Non-pigmented ciliary epithelial cell (primary cell): ENCODE results near the gene MAP2K2.

Experiments used
- DNase-seq: peaks from one replicate; pipeline ENCODE4 v3.0.0-alpha.2; 2010; ENCODE audit warnings: low read depth

Gene MAP2K2

DNA sequence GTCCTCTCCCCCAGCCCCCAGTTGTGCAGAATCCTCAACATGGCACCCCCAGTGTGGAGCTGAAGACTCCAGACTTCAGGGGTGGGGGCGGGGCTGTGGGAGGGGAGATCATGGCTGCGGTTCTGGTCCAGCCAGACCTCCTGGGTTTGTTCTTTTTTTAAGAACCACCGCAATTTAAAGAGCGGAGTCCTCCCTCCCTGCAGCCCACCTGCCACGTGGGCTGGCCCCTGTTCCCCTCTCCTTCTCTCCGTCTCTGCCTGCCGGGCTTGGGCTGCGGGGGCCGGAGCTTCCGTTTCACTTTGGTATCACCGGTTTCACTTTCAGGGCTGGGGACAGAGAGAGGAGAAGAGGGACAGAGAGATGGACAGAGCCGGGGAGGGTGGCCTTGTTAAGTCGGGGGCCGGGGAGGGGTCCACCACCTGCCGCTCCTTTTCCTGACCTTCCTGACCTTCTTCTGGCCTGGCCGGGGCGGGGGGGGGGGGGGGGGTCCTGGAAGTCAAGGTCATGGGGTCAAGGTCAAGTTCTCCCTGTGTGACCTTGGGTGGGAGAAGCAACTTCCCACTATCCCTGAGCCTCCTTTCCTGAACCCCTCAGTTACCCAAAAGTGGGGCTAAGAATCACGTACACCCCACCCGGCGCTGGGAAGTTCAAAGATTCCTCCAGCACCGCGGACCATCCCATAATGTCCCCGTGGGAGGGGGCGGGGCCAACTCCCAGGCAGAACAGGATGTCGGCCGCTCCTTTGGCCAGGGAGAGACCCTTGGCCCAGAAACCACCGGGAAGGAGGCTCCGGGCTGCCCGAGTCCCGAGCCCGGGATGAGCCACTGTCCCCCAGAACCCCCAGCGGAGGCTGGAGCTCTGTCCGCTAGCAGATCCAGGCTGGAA, 45.9 kb downstream of the MAP2K2 start:
- no peak for DNase-seq

DNA sequence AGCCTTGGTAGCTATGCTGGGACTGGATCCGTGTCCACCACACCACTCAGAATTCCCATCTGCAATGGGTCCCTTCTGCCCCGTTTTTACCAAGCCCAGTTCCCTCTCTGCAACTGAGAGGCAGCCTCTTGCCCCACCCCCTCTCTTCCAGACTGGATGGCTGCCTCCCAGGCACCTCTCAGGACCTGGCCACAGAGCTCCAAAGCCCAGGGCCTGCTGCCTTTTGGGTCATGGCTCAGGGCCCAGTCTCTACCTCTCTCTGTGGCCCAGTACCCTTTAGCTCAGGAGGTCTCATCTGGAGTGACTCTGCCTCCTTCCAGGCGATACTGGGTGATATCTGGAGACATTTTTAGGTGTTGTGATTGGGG, 46.9 kb downstream of the MAP2K2 start:
- no peak for DNase-seq

DNA sequence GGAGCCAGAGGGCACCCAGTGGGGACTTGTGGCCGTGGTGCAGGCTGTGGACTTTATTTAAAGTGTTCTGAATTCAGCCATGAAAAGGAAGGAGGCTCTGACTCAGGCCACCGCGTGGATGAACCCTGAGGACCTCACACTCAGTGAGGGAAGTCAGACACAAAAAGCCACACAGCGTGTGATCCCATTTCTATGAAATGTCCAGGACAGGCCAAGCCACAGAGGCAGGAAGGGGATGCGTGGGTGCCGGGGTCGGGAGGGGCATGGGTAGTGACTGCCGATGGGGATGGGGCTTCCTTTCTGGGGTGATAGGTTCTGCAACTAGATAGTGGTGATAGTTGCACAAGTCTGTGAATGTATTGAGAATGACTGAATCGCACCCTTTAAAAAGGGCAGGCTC, 48.5 kb downstream of the MAP2K2 start:
- no peak for DNase-seq

DNA sequence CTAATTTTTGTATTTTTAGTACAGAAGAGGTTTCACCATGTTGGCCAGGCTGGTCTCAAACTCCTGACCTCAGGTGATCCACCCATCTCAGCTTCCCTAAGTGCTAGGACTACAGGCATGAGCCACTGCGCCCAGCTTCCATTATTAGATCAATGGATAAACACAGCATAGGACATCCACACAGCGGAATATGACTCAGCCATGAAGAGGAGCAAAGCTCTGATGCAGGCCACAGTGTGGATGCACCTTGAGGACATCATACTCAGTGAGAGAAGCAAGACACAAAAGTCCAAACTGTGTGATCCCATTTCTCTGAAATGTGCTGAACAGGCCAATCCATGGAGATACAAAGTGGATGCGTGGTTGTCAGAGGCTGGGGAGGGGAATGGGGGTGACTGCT, 52.3 kb downstream of the MAP2K2 start:
- no peak for DNase-seq

DNA sequence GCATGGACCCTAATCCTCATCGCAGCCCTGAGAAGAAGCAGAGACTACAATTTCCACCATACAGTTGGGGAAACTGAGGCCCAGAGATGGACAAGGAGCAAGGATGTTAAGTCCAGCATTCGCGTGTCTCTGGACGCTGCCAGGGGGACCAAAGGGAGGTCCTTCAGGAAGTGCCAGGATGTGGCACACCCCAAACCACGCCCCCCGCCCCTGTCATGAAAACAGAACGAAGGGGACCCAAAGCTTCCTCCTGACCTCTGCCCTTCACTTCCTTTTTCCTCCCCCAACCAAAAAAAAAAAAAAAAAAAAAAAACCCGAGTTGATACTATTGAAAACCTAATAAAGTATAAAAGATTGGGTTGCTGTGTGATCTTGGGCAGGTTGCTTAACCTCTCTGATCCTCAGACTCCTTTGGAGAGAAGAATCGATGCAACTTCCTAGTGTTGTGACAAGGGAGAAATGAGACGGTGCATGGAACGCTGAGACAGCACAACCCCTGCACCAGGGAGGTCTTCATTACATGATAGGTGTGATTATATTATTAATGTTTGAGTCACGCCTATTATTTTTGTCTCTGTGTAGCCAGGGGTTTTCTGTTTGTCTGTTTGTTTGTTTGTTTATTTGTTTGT, 54.5 kb downstream of the MAP2K2 start:
- no peak for DNase-seq

DNA sequence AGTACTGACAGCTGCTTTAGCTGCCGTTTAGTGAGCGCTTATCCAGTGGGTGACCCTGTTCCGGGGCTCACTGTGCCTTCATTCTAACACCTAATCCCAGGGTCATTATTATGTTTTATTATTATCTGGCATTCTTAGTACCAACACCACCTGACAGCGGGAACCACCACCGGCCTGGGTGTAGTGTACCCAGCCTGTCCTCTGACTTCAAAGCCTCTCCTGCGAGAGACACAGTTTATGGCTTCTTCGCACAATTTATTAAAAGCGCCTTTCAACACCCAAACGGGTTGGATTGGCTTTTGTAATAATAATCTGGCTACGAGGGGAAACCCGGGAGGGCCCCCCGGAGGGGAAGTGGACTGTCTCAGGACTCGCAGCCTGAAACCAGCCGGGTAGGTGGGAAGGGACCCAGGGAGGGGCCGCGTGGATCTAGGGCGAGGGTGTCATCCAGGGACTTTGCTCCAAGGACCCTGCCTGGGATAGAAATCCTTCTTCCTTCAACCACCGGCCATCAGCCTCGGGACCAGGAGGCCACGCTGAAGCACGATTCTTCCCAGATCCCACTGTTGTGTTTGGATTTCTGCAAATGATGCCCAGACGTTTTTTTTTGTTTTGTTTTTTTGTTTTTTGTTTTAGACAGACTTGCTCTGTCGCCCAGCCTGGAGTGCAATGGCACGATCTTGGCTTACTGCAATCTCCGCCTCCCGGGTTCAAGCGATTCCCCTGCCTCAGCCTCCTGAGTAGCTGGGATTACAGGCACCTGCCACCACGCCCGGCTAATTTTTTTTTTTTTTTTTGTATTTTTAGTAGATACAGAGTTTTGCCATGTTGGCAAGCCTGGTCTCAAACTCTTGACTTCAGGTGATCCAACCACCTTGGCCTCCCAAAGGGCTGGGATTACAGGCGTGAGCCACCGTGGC, 55.6 kb downstream of the MAP2K2 start:
- DNase-seq, result no peak

DNA sequence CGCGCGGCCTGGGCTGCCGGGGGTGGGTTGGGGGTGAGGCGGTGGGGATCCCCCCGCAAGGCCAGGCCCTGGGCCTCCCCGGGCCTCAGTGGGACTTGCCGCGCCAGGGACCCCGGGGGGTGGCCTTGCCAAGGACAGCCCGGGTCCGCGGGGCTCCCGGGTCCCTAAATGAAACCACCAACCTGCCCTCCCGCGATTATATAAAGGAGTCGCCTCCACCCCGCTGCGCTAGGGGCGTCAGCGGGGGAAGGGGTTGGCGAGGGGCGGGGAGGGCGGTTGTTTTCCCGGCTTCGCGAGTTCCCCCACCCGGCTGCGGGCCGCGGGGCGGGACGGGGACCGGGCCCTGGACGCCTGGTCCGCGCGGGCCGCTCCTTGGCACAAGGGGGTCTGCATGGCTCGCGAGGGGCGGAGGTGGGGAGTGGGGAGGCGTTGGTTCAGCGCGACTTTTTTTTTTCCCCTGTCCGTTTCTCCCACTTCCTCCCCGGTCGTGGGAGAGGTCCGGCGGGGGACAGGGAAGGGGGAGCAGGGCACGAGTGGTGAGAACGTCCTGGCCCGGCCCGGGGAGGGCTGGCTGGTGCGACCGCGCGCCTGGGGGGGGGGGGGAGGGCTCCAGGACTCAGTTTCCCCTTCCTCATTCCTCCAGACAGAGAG, 56.4 kb downstream of the MAP2K2 start:
- DNase-seq, result no peak

DNA sequence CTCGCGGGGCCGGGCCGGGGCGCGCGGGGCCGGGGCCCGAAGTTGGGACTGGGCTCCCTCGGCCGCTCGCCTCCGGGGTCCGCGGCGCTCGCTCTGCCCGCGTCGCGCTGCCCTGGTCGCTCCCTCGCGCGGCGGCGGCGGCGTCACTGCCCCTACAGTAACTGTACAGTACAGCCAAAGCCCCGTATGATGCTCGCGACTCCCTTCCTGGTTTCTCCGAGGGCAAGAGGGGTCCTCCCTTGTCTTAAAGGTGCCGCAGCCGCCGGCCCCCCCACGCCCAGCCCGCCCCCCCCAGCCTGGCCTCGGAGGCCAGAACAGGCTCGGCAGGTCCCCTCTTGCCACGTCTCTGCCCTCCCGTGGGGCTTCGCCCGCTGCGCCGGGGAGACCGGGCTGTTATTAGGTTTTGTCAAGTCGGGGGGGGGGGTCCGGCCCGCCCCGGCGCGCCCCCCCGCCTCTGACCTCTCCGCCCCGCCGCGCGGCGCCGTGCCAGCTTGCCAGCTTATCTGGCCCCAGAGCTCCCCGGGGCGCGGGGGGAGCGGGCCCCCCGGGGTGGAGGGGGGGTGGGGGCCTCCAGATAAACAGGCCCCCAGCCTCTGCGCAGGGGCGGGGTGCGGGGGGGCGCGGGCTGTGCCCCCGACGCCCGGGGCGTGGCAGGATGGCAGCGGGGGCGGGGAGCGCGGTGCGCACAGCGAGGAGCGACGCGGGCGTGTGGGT, 57.1 kb downstream of the MAP2K2 start, which contains the start of gene ZBTB7A:
Gene ZBTB7A, minus strand, starts transcription at position 218 of the 714 bp plus-strand sequence. CDS start 11,667 bp downstream, outside the sequence.
- no peak for DNase-seq

DNA sequence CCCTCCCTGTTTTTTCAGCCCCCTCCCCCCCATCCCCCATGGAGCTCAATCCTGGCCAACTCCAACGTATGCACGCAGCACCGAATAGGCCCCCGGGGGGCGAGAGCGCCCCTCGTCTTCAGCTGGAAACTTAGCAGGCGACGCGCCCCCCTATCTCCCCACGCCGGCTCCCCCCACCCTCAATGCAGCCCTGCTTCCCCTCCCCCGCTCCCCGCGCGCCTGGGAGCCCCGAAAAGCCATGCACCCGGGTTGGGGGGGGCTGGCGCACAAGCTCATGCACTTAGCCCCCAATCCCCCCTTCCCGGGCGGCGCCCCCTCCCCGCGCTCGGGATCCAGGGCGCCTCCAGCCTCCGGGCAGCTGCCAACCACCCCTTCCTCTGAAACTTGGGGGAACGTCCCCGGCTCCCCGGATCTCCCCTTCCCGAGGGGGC, 57.7 kb downstream of the MAP2K2 start:
- DNase-seq, result no peak

DNA sequence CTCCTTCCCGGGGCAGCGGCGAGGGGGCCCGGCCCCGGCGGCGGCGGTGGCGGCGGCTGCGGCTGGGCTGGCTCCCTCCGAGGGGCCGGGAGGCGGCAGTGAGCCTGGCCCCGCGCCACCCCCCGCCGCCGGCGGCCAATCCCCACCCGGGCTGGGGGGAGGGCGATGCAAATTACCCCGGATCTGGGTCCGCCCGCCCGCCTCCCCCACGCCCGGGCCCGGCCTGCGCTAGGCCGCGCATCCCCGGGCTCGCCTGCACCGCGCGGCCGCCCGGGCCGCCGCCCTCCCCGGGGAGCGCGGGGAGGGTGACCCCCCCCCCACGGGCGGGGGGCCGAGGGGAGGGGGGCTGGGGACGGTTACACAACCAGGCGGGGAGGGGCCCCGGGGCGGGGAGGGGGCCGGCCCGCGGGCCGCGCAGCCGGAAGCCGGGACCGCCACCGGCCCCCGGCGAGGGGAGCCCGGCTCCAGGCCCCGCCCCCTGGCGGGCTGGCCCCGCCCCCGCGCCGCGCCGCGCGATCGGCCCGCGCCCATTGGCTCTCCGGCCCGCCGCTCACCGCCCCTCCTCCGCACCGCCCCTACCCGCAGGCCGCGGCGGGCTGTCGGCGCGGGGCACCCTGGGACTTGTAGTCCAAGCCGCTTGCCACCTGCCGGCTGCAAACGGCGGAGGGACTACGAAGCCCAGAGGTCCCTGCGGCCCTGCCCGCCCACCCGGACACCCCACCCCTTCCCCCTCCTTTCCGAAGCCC, 58.3 kb downstream of the MAP2K2 start:
- peak; percentile 77 for DNase-seq

DNA sequence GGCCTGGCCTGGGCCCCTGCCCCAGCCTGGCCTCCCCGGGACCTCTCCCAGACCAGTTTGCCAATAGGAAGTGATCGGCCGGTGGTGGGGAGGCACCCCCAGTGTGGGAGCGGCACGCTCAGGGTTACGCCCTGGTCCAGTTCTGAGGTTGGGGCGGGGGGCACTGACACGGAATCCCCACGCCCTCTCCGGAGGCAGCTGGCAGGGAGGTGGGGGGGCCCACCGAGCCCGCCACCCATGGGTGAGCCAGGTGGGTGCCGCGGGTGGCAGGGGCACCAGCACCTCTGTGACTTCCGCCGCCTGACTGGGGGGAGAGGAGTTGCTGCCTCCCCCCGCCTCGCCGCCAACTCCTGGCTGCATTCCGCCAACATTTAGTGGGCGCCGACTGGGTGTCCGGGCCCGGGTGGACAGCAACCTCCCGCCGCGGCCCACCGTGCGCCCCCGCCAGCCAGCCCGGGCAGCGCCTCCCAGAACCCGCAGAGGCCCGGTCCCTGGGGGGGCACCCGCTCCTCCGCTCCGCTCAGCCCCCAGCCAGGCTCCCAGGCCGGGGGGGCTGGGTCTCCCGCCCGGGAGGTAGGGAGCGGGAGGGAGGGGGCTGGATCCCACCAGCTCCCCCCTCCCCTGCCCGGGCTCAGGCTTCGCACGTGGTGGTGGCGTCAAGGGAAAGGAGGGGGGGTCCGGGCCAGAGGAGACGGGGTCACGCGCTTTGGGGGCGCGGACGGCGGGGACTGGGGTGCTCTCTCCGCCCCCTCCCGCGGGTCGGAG, 59.2 kb downstream of the MAP2K2 start:
- DNase-seq, result no peak

DNA sequence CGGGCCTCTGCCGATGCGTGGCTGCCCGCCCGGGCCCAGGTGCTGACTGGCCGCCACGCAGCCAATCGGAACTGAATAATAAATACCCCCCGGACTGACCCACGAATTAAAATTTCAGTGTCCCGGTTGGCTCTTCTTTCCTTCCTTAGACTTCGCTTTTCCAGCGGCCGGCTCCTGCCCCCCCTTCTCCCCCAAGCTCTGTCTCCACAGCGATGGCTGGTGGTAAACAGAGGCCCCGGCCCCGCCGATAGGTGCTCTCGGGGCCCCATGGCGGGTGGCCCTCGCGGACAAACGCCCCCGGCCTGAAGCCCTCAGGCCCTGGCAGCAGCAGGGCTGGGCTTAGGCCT, 59.8 kb downstream of the MAP2K2 start:
- DNase-seq, result no peak

DNA sequence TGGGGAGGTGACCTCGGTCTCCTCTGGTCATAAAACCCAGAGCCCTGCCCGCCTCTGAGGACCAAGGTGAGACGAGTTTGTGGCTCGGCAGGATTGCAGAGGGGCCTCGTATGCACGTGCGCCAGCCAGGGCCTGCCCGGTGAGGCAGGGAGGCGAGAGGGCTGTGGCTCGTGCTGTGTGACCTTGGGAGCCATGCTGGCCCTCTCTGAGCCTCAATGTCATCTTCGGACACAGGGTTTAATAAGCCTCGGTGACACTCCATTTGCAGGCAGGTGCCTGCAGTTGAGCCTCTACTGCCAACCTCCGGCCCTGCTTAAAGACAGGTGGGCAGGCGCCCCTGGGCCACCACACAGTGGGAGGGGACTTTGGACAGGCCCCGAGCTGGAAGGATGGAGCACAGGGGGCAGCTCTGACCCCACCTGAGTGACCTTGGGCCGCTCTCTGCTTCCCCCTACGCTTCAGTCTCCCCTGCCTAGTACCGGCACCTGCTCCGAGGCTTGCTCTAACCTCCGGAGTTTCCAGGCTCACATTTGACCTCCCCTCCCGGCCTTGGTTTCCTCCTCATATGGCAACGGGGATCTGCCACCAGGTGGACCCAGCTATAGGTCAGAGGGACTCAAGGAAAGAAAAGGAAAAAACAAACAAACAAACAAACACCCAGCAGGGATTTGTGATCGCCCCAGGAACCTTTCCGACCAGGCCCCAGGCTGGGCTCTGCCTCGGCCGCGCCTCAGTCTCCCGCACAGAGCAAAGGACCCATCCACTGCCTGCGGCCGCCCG, 60.4 kb downstream of the MAP2K2 start:
- no peak for DNase-seq

DNA sequence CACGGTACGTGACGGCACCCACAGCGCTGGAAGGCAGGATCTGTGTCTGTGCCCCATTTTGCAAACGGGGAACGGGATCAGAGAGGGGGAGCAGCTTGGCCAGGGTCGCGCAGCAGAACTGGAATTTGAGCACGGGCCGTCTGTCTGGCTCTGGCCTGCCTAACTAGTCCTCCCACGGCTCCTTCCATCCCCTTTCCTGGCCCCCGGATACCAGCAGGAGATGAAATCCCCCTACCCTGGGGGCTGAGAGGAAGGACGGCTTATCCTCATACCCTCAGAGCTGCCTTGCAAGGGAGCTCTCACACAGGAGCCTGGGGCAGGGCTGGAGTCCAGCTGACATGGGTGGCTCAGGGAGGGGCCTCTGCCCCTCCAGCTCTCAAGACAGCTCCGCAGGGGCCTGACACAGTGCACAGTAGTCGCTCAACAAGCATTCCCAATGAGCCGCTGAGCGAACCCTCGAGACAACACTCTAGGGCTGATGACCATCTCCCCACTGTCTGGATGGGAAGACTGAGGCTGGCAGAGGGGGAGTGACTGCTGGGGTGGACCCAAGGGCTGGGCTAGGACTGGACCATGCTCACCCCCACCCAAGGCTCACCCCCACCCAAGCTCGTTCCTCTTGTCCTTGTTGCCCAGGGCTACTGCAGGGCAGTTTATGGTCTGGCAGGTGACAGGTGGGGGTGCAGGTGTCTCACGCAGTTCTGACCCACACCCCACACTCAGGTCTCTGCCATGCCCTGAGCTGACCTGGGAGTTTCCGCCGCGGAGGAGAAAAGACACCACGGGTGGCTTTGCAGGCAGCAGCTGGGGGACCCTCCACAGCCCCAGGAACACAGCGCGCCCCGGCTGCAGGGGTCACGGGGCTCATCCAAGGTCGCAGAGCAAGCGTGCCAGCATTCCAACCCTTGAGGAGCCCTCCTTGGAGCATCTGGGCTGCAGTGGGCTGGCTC, 61.2 kb downstream of the MAP2K2 start:
- no peak for DNase-seq

DNA sequence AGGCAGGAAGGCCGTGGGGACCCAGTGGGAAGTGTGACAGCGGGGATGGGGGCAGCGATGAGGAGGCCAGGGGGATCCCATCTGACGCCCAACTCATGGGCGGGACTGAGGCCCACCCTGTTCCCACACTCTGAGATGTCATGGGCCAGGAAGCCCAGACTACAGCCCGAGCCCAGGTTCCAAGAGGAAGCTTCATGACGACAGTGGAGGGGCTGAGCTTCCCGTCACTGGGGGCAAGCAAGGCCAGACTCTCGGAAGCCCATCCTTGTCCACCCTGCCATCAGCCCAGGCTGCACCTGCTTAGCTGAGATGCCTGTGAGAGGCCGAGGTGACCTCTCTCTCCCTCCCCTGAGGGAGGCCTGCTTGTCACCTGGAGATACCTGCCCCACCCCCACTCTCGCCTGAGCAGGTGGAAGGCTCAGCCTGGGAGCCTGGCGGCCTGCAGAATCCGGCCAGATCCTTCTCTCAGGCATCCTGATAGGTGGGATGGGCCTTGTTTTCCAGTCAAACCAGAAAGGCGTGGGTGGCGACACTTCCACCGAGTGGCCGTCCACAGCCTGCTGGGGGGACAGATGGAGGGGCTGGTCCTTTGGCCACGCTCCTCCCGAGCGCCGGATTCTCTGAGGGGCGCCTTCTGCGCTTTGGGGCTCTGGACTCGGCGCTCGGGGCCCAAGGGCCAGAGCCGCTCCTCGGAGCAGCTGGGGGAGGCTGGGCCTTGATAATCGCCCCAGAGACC, 62.1 kb downstream of the MAP2K2 start:
- no peak for DNase-seq

DNA sequence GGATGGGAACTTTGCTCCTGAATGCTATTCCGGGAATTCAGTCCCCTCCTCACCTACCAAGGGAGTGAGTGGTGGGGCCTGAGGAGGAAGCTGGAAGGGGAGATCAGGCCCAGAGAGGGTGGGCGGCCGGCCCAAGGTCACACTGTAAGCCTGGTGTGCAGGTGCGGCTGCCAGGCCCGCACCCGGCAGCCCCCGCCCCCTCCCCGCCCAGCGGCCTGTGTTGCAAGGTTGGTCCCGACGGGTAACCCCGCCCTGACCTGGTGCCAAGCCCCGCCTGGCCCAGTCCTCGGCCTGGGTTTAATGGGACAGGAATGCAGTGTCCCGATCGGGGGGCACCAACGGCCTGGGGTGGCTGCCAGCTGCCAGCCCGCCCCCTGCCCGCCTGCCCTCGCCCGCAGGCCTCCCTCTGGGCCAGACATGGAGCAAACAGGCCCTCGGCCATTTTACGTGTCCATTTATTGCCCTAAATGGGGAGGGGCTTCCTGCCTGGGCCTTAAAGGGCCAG, 62.7 kb downstream of the MAP2K2 start:
- no peak for DNase-seq

DNA sequence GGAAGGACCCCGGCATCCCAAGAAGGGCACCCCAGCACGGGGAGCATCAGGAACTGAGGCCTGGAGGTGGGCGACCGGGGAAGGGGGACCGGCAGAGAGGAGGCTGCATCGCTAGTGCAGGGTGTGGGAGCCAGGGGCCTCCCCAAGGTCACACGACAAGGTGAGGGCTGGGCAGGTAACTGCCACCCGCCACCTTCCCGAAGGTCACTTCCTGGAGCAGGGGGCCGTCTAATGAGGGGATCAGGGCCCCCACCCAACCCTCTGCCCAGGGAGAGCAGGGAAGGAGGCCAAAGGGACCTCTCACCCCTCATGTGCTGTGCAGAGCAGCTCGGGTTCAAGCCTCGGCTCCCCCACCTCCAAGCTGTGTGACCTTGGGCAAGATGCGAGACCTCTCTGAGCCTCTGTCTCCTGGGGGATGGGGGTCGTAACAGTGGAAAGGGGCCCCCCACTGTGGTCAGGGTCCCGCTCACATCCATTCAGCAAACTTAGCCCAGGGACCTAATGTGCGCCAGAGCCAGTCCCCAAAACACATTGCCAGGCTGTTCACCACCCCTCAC, 63.2 kb downstream of the MAP2K2 start:
- DNase-seq, result no peak
